Ishikawa (cell line): ENCODE data around the gene TMPRSS6.

ENCODE experiments used
- CEBPB ChIP-seq: IDR thresholded peaks from 2 replicates; pipeline ENCODE4 v1.6.1; 2012
- CREB1 ChIP-seq: IDR thresholded peaks from 2 replicates; pipeline ENCODE4 v1.6.1; 2012; ENCODE audit warnings: low read depth
- EGR1 ChIP-seq: IDR thresholded peaks from 2 replicates; pipeline ENCODE4 v1.6.1; 2012
- EP300 ChIP-seq: IDR thresholded peaks from 2 replicates; pipeline ENCODE4 v1.6.1; 2012; ENCODE audit warnings: borderline replicate concordance
- FOXM1 ChIP-seq: IDR thresholded peaks from 2 replicates; pipeline ENCODE4 v1.6.1; 2012; ENCODE audit warnings: low read depth, borderline replicate concordance
- MAX ChIP-seq: IDR thresholded peaks from 2 replicates; pipeline ENCODE4 v1.6.1; 2012
- NFIC ChIP-seq: IDR thresholded peaks from 2 replicates; pipeline ENCODE4 v1.6.1; 2012
- RAD21 ChIP-seq: IDR thresholded peaks from 2 replicates; pipeline ENCODE4 v1.6.1; 2012; ENCODE audit warnings: low read depth
- REST ChIP-seq: IDR thresholded peaks from 2 replicates; pipeline ENCODE4 v1.6.1; 2012; ENCODE audit warnings: low read depth, mild to moderate bottlenecking
- TAF1 ChIP-seq: IDR thresholded peaks from 2 replicates; pipeline ENCODE4 v1.6.1; 2012; ENCODE audit warnings: low read depth, mild to moderate bottlenecking
- TCF12 ChIP-seq: IDR thresholded peaks from 2 replicates; pipeline ENCODE4 v1.6.1; 2012; ENCODE audit warnings: low read depth
- TEAD4 ChIP-seq: IDR thresholded peaks from 2 replicates; pipeline ENCODE4 v1.6.1; 2012
- USF1 ChIP-seq: IDR thresholded peaks from 2 replicates; pipeline ENCODE4 v1.6.1; 2012
- YY1 ChIP-seq: IDR thresholded peaks from 2 replicates; pipeline ENCODE4 v1.6.1; 2012; ENCODE audit warnings: low read depth
- ZBTB7A ChIP-seq: IDR thresholded peaks from 2 replicates; pipeline ENCODE4 v1.6.1; 2012; ENCODE audit warnings: low read depth

The TMPRSS6 gene

GRCh38 chr22:37122598-37123180 is 13.2 kb upstream of the TMPRSS6 start:
- TF ChIP-seq MAX, result no peak
- TF ChIP-seq USF1, result no peak
- no peak for TF ChIP-seq TCF12
- TF ChIP-seq NFIC, result no peak
- TF ChIP-seq RAD21, result no peak
- TF ChIP-seq EGR1, result no peak
- TF ChIP-seq EP300, result no peak
- no peak for TF ChIP-seq TEAD4
- TF ChIP-seq ZBTB7A, result no peak
- TF ChIP-seq CEBPB, result no peak
- TF ChIP-seq FOXM1, result no peak
- no peak for TF ChIP-seq REST
- TF ChIP-seq CREB1, result no peak
- no peak for TF ChIP-seq TAF1
- TF ChIP-seq YY1, result no peak

- TF ChIP-seq TAF1 (no peak), REST (no peak), EP300 (no peak), USF1 (no peak), RAD21 (no peak), TEAD4 (no peak), MAX (no peak), TCF12 (no peak), NFIC (no peak), CREB1 (no peak), FOXM1 (no peak), YY1 (no peak), ZBTB7A (no peak)
These were observed 12.5 kb upstream of the TMPRSS6 start for GRCh38 chr22:37121887-37122591.

- TF ChIP-seq NFIC, result no peak
- no peak for TF ChIP-seq MAX
- no peak for TF ChIP-seq YY1
- no peak for TF ChIP-seq USF1
- no peak for TF ChIP-seq CREB1
- TF ChIP-seq TCF12, result no peak
These were observed 11.2 kb upstream of the TMPRSS6 start for GRCh38 chr22:37120569-37121340.

GRCh38 chr22:37119872-37120271 is 10.4 kb upstream of the TMPRSS6 start:
- TF ChIP-seq CREB1 (no peak), FOXM1 (no peak), MAX (no peak), CEBPB (no peak)

- no peak for TF ChIP-seq YY1
- TF ChIP-seq TAF1, result no peak
- TF ChIP-seq USF1, result no peak
- TF ChIP-seq TEAD4, result no peak
- TF ChIP-seq REST, result no peak
- TF ChIP-seq CREB1, result no peak
- TF ChIP-seq RAD21, result no peak
- TF ChIP-seq EP300, result no peak
- no peak for TF ChIP-seq FOXM1
- TF ChIP-seq EGR1, result no peak
- no peak for TF ChIP-seq MAX
- TF ChIP-seq NFIC, result no peak
- TF ChIP-seq ZBTB7A, result no peak
These were observed 8.6 kb upstream of the TMPRSS6 start for GRCh38 chr22:37118083-37118482.
